Hepatic stellate cell (primary cell): ENCODE data around the gene TMEM204.

Experiments
- DNase-seq: peaks from one replicate; pipeline ENCODE4 v3.0.0; 2011; ENCODE audit warnings: low spot score

TMEM204 gene

GRCh38 chr16:1533443-1533951 is at the start of gene TMEM204:
Gene TMEM204 (plus strand): TSS chr16:1533666. CDS start chr16:1534276, 610 bp downstream.
- DNase-seq = peak; percentile 85

GRCh38 chr16:1485847-1486496 is 47.5 kb upstream of the TMEM204 start:
- DNase-seq = no peak

GRCh38 chr16:1486551-1487390 is 46.7 kb upstream of the TMEM204 start:
- no peak for DNase-seq

GRCh38 chr16:1487395-1488053 is 45.9 kb upstream of the TMEM204 start:
- no peak for DNase-seq

- DNase-seq = no peak
These were observed 45.3 kb upstream of the TMEM204 start for GRCh38 chr16:1488054-1488601.

GRCh38 chr16:1488619-1489018 is 44.8 kb upstream of the TMEM204 start, which contains the start of gene PTX4:
Gene PTX4 (minus strand): TSS chr16:1488944. CDS start chr16:1488909, 35 bp downstream.
- DNase-seq = no peak

- no peak for DNase-seq
These were observed 44.4 kb upstream of the TMEM204 start for GRCh38 chr16:1489077-1489476.

- DNase-seq = no peak
These were observed 42.1 kb upstream of the TMEM204 start for GRCh38 chr16:1491327-1491726.

GRCh38 chr16:1492082-1492922 is 41.2 kb upstream of the TMEM204 start:
- DNase-seq = no peak

GRCh38 chr16:1492923-1493745 is 40.3 kb upstream of the TMEM204 start, which contains the start of gene TELO2:
Gene TELO2 (plus strand): TSS chr16:1493360. CDS start chr16:1494282, 922 bp downstream.
- peak; percentile 96 for DNase-seq

GRCh38 chr16:1493746-1494094 is 39.7 kb upstream of the TMEM204 start:
- peak; percentile 55 for DNase-seq

- DNase-seq = peak; percentile 93
These were observed 39.3 kb upstream of the TMEM204 start for GRCh38 chr16:1494129-1494640.

GRCh38 chr16:1494711-1495110 is 38.8 kb upstream of the TMEM204 start:
- peak; percentile 49 for DNase-seq

- DNase-seq = no peak
These were observed 38.1 kb upstream of the TMEM204 start for GRCh38 chr16:1495211-1495888.

- no peak for DNase-seq
These were observed 37.6 kb upstream of the TMEM204 start for GRCh38 chr16:1495889-1496262.

GRCh38 chr16:1496464-1496863 is 37.0 kb upstream of the TMEM204 start:
- no peak for DNase-seq

GRCh38 chr16:1497014-1497598 is 36.4 kb upstream of the TMEM204 start:
- no peak for DNase-seq

- no peak for DNase-seq
These were observed 34.4 kb upstream of the TMEM204 start for GRCh38 chr16:1498899-1499676.
